Hindlimb muscle (tissue), 1 donor: ENCODE measurements around the gene CARHSP1. TPM values are rescaled to one million over a fixed set of nuclear protein-coding genes. Genes with fewer than 3 reads are reported as not detected.
A peak's percentile ranks its signal among the peaks of the same experiment; 100 is the strongest.
"Not testable (repeated sequence)": the region's sequence is repeated elsewhere in the genome, so short reads cannot be mapped to it uniquely, and the experiment has no call there.

Source experiments
- DNase-seq: peaks from one replicate; pipeline ENCODE4 v3.0.0-alpha.2; 2013
- polyA plus RNA-seq: library from polyadenylated mRNA; unstranded; fragments of 120-200 nt; gene quantifications from one replicate; pipeline ENCODE4 v1.2.1, GENCODE V29; 2013; ENCODE audit not compliant: insufficient read length

Gene CARHSP1
- polyA plus RNA-seq = 141 TPM

GRCh38 chr16:8868416-8869211 is at the start of gene CARHSP1:
Gene CARHSP1, minus strand, starts transcription at chr16:8869006. Its CDS starts 9,678 bp downstream, at chr16:8859328.
- DNase-seq = peak; percentile 86

GRCh38 chr16:8917336-8917735 is 48.5 kb upstream of the CARHSP1 start:
- not testable (repeated sequence) for DNase-seq

- no peak for DNase-seq
Observed at GRCh38 chr16:8916541-8917225, 47.9 kb upstream of the CARHSP1 start.

GRCh38 chr16:8915722-8916301 is 47.0 kb upstream of the CARHSP1 start:
- no peak for DNase-seq

- DNase-seq = no peak
Observed at GRCh38 chr16:8914098-8914497, 45.3 kb upstream of the CARHSP1 start.

DNA sequence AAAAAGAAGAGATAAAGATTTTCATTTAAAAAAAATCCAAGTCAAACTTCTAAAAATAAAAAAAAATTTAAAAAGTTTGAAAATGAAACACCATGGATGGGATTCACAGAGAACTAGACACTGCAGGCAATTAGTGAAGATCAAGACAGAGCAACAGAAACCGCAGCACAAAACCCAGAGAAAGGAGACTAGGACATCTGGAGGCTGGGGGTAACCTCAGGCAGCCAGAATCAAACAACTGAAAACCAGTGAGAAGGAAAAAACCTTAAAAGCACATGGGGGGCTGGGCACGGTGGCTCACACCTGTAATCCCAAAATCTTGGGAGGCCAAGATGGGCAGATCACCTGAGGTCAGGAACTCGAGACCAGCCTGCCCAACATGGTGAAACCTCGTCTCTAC is 44.0 kb upstream of the CARHSP1 start:
- no peak for DNase-seq

GRCh38 chr16:8910811-8911210 is 42.0 kb upstream of the CARHSP1 start:
- DNase-seq = no peak

DNA sequence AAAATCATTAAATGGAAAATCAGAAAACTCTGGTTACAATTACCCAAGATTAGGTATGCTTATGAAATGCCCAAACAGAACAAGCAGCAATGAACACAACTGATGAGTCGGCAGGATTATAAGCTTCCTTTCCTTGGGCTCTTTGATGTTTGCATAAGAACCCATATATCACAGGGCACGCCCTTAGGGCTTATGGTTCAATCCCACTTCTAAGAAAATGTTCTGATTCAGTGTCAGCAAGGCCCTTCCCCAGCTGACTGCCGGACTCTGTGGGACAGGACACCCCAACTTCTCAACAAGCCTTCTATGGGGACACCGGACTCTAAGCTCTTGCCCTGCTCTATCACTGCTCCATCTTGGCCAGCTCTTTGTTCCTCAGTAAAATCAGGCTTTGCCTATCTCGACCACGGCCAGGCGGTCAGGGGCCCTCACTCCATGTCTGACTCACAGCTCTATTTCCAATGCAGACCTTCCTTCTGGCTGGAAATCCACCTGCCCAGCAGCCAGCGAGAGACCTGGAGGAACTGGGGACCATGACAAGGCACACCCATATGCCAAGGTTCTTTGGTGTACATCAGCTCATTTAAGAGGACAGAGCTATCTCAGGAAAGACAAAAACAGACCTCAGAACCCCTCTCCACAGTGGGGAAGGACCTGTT is 40.1 kb upstream of the CARHSP1 start:
- DNase-seq = no peak

- no peak for DNase-seq
Observed at GRCh38 chr16:8907096-8907495, 38.3 kb upstream of the CARHSP1 start.

DNA sequence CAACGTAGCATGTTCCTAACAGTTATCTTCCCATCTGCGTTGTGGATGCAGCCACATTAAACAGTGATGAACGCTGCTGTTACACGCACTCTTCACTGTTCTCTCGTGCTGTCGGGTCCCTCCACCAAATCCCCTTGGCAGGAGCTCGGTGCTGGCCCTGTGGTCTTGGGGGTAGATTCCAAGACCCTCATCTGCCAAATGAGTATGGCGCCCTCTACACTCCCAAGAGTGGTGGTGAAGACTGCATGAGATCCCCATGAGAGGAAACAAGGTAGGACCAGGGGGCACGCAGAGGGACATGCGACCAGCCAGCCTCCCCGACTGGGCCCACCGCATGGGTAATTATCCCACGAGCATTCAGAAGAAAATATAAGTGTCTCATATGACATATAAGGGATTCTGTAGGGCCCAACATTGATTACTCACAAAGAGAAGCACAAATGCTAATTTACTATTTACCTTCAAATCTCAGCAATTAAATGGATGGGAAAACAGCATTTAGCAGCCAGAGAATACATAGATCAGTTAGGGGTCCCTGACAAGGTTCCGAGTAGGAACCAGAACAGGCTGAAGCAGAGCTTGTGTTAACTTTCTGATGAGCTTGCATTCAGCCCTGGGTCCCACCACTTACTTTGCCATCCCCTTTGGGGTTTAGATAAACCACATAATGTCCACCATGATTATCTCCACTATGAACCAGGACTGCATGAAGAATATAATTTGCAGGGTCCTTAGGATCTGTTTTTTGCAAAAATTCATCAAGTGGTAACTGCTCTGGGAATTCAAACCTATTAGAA is 37.2 kb upstream of the CARHSP1 start:
- no peak for DNase-seq

- DNase-seq = no peak
Observed at GRCh38 chr16:8905168-8905762, 36.5 kb upstream of the CARHSP1 start.

DNA sequence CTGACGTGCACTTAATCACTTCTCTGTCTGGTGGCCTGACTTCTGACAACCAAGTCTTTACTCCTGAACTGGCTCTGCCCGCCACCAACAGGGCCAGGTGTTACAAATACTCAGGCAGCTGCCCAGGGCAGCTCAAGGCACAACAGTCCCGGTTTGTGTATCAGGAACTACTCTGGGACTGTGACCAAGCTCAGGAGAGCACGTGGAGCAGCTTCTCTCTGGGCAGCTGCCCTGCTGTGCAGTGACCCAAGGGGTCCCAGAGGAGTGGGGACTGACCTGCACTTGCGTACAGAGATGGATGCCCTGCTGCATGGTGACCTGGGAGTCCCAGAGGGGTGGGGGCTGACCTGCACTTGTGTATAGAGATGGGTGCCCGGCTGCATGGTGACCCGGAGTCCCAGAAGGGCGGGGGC is 35.2 kb upstream of the CARHSP1 start:
- DNase-seq = no peak

GRCh38 chr16:8903004-8903403 is 34.2 kb upstream of the CARHSP1 start:
- no peak for DNase-seq

- DNase-seq = no peak
Observed at GRCh38 chr16:8901320-8901861, 32.6 kb upstream of the CARHSP1 start.

DNA sequence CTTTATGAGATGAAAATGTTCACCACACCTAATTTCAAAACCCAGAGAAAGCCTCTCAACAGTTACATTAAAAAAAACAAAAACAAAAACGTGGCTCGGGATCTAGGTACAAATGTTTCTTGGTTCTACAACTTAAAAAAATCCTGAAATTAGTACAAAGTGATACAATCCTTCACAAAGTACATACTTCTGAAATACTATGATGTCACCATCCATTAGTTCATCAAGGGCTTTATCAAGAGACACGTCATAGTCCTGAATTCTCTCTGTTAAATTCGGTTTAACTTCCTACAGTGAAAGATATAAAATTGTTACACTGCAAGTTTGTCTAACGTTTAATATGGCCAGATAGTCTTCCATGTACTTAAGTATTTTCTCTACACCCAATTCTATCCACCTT is 31.5 kb upstream of the CARHSP1 start:
- no peak for DNase-seq

DNA sequence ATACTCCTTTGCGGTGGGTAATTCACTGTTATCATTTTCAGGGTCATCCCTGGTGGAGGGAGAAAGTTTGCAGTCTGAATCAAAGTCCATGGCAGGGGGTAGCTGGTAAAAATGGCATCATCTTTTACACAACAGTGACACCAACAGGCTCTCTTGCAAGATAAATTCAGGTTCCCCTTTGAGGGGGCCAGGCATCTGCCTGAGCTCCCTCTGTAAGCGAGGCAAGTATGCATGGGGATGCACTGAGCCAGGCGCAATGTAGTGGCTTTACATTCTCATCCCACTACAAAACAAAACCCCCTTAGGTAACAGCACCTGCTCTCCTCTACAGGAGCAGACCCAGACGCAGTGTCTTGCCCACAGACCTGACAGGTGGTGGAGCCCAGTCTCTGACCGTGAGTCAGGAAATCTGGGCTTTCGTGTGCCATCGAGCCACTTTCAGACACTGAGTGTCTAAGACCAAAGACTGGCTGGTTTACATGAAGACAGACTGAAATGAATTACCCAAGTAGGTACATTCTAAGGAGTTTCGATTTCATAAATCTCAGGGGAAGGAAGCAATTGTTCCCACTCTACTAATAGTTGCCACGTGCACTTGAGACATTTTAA is 31.0 kb upstream of the CARHSP1 start:
- DNase-seq = no peak

- DNase-seq = no peak
Observed at GRCh38 chr16:8898660-8899318, 30.0 kb upstream of the CARHSP1 start.

DNA sequence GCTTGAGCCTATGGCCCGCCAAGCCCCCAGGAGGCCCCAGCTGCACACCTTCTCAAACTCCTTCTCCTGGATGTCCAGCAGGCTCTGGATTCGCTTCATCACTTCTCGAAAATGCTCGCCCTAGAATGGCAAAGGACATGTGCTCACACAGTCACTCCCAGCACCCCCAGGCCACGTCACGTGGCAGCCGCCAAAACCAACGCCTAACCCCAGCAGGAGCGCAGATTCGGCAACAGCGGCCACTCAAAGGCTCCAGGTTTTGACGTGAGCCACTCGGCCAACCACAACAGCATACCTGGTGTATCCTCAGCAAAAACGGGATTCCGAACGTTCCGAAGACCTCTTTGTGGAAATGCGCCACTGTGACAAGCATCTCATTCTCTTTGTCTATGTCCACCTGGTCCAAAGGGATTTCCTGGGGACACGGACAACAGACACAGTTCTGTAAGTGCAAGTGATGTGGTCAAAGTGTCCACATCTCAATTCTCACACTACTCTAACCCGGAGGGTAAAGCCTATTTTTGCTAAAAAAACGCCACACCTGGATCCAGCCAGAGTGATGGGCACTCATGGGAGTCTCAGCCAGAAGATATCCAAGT is 26.0 kb upstream of the CARHSP1 start:
- no peak for DNase-seq

- DNase-seq = no peak
Observed at GRCh38 chr16:8893976-8894690, 25.3 kb upstream of the CARHSP1 start.
